GM19239 (cell line): Measurements from ENCODE around the gene TMEM33.

ENCODE experiments used
- DNase-seq: peaks from one replicate; pipeline ENCODE4 v3.0.0; 2011; ENCODE audit warnings: low spot score; ENCODE audit not compliant: insufficient read length
- FAIRE-seq: peaks from 2 replicates; lab custom pipeline; 2011; peaks lifted over from hg19 to GRCh38; lab: Jason Lieb, UNC

Gene TMEM33

DNA sequence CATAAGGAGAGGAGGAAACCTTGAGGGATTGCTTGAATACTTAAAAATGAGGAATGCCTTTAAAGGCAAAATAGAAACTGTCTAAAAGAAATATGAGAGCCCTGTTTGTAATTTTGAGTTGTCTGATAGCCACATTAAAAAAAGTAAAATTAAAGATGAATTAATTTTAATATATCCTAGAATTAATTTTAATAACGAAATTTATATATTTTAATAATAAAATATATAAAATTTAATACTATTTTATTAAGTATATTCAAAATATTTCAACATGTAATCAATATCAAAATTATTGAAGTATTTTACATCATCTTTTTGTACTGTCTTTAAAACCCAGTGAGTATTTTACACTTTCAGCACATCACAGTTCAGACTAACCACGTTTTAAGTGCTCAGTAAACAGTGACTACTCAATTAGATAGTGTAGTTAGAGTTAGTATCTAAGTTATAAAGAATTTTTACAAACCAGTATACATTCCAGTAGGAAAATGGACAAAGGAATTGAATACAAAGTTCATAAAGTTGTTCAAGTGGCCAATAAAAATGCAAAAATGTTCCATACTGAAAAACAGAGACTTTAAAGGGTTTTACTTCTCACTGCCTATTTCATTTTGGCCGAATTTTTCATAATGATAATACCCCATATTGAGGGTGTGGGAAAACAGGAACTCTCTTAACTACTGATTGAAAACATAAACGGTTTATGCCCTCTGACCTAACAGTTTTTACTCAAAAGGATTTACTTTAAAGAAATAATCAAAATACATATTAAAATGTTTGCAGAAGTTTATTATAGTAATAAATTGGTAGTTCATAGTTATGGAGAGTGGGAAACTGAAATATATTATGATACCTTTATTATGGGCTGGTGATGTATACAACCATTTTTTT lies 58.0 kb downstream of the TMEM33 start:
- DNase-seq (no peak), FAIRE-seq (no peak)

DNA sequence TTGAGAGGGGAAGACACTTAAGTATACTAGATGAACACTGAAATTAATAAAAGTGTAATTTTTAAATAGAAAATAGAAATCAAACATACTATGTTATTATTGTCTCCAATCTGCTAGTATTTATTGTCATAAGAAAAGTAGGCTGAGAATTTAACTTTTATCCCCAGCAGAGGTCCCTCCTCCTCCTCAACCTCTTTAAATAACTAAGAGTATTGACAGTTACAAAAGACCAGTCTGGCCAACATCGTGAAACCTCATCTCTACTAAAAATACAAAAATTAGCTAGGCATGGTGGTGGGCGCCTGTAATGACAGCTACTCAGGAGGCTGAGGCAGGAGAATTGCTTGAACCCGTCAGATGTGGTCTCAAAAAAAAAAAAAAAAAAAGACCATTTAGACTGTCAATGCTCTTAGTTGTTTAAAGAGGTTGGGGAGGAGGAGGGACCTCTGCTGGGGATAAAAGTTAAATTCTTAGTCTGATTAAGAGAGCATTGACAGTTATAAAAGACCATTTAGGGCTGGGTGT lies 59.3 kb downstream of the TMEM33 start:
- no peak for FAIRE-seq
- DNase-seq = no peak

DNA sequence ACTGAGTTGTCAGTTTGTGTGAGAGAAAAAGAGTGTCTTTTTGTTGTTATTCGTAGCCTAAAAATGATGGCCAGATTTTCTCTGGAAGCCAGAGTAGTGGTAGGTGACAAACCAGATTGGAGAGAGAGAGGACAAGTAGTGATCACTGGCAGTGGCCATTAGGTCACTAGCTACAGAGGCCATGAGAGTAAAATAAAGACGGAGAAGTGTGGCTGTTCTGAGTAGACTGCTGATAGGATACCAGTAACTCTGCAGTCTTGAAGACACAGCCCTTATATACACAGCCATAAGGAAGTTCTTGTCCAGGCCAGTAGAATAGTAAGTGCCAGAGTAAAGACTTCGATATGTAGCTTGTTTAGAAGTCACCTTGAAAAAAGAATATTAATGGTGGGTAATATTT lies 62.8 kb downstream of the TMEM33 start:
- DNase-seq (no peak), FAIRE-seq (no peak)

GRCh38 chr4:41999321-41999720 lies 64.1 kb downstream of the TMEM33 start:
- FAIRE-seq (peak; percentile 4), DNase-seq (no peak)

- FAIRE-seq = no peak
These were observed 73.0 kb downstream of the TMEM33 start for GRCh38 chr4:42008011-42008786.

More at GRCh38 chr4:42008011-42008786, 73.0 kb downstream of the TMEM33 start:
- no peak for DNase-seq
